Chondrocyte (in vitro differentiated cells): ENCODE data around the gene MYCN. TPM values are rescaled to one million over a fixed set of nuclear protein-coding genes. Genes with fewer than 3 reads are reported as not detected.
"Not testable (repeated sequence)": the region's sequence is repeated elsewhere in the genome, so short reads cannot be mapped to it uniquely, and the experiment has no call there.

Experiments
- DNase-seq: peaks from one replicate; pipeline ENCODE4 v3.0.0; 2021; ENCODE audit warnings: mixed read lengths, low spot score
- H3K27ac Mint-ChIP-seq: one replicate; pipeline ENCODE4 v1.8.0; 2021; ENCODE audit warnings: mild to moderate bottlenecking, moderate library complexity, mixed read lengths; ENCODE audit not compliant: unreplicated experiment
- H3K27me3 Mint-ChIP-seq: 2 replicates; pipeline ENCODE4 v1.8.0; 2021; ENCODE audit warnings: low read depth, mixed read lengths
- H3K36me3 Mint-ChIP-seq: 2 replicates; pipeline ENCODE4 v1.8.0; 2021; ENCODE audit warnings: low read depth, mixed read lengths
- H3K4me1 Mint-ChIP-seq: 2 replicates; pipeline ENCODE4 v1.8.0; 2021; ENCODE audit warnings: low read depth, mild to moderate bottlenecking, mixed read lengths
- H3K4me3 Mint-ChIP-seq: one replicate; pipeline ENCODE4 v1.8.0; 2021; ENCODE audit warnings: mild to moderate bottlenecking, moderate library complexity, mixed read lengths; ENCODE audit not compliant: unreplicated experiment
- H3K9me3 Mint-ChIP-seq: 2 replicates; pipeline ENCODE4 v1.8.0; 2021; ENCODE audit warnings: low read depth, mixed read lengths
- CTCF ChIP-seq: fragments of 200-600 bp; sonication (generic); IDR thresholded peaks from 2 replicates; pipeline ENCODE4 v1.5.0; 2021; ENCODE audit warnings: antibody characterized with exemption, mild to moderate bottlenecking, moderate library complexity
- total RNA-seq: library from RNA; stranded (reverse); gene quantifications from 3 replicates; pipeline ENCODE4 v1.2.1, GENCODE V29; 2021

Gene MYCN
- total RNA-seq, 1 donor from 2014 or later, result 0.17 TPM

GRCh38 chr2:15897431-15898098 lies 42.8 kb upstream of the MYCN start:
- H3K4me1 Mint-ChIP-seq, result peaks cover 2% of the 10 kb centered on the region
- no peak overlapping the region for H3K27ac Mint-ChIP-seq
- peaks cover 5% of the 10 kb centered on the region for H3K36me3 Mint-ChIP-seq
- peaks cover 2% of the 10 kb centered on the region for H3K27me3 Mint-ChIP-seq
- no peak overlapping the region for H3K4me3 Mint-ChIP-seq
- peaks cover 32% of the 10 kb centered on the region for H3K9me3 Mint-ChIP-seq
- DNase-seq, result no peak
- no peak for TF ChIP-seq CTCF

GRCh38 chr2:15899327-15899612 lies 41.1 kb upstream of the MYCN start:
- Mint-ChIP-seq H3K4me1 (no peaks in the 10 kb centered on the region), H3K27me3 (no peaks in the 10 kb centered on the region), H3K4me3 (no peak overlapping the region), H3K36me3 (peaks cover 5% of the 10 kb centered on the region), H3K27ac (no peak overlapping the region), H3K9me3 (peaks cover 32% of the 10 kb centered on the region)
- no peak for TF ChIP-seq CTCF
- DNase-seq, result no peak

GRCh38 chr2:15899751-15900493 lies 40.4 kb upstream of the MYCN start:
- Mint-ChIP-seq H3K9me3 (peaks cover 32% of the 10 kb centered on the region), H3K27ac (no peak overlapping the region), H3K4me1 (no peaks in the 10 kb centered on the region), H3K4me3 (no peak overlapping the region), H3K36me3 (peaks cover 5% of the 10 kb centered on the region), H3K27me3 (no peaks in the 10 kb centered on the region)
- TF ChIP-seq CTCF, result no peak
- DNase-seq, result no peak

GRCh38 chr2:15901095-15901807 lies 39.1 kb upstream of the MYCN start:
- Mint-ChIP-seq H3K4me3 (no peak overlapping the region), H3K27ac (no peak overlapping the region), H3K27me3 (no peaks in the 10 kb centered on the region), H3K36me3 (peaks cover 7% of the 10 kb centered on the region), H3K9me3 (peaks cover 43% of the 10 kb centered on the region), H3K4me1 (no peaks in the 10 kb centered on the region)
- no peak for DNase-seq
- TF ChIP-seq CTCF, result no peak

GRCh38 chr2:15901808-15902130 lies 38.6 kb upstream of the MYCN start:
- DNase-seq, result no peak
- no peak for TF ChIP-seq CTCF
- Mint-ChIP-seq H3K36me3 (peaks cover 7% of the 10 kb centered on the region), H3K27me3 (no peaks in the 10 kb centered on the region), H3K4me1 (no peaks in the 10 kb centered on the region), H3K27ac (no peak overlapping the region), H3K4me3 (no peak overlapping the region), H3K9me3 (peaks cover 47% of the 10 kb centered on the region)

GRCh38 chr2:15903910-15904309 lies 36.4 kb upstream of the MYCN start:
- not testable (repeated sequence) for H3K27me3 Mint-ChIP-seq, H3K4me3 Mint-ChIP-seq, H3K27ac Mint-ChIP-seq, H3K4me1 Mint-ChIP-seq, DNase-seq, H3K36me3 Mint-ChIP-seq
- peaks cover 32% of the 10 kb centered on the region for H3K9me3 Mint-ChIP-seq
